Caco-2 (cell line): ENCODE results near the gene CLCN5. TPM values are rescaled to one million over a fixed set of nuclear protein-coding genes. Genes with fewer than 3 reads are reported as not detected.
"Not testable (repeated sequence)": the region's sequence is repeated elsewhere in the genome, so short reads cannot be mapped to it uniquely, and the experiment has no call there.

Experiments
- BruUV-seq: library from RNA; stranded (reverse); fragments of 400-500 nt; replicated peaks from 2 replicates; lab custom pipeline; 2021; lab: Mats Ljungman, UMichigan
- CTCF ChIA-PET: fragments of 300-600 bp; sonication (Branson Sonifier 250); formaldehyde crosslinking; loops from one replicate; lab custom pipeline; 2022; ENCODE audit warnings: antibody characterized with exemption; lab: Charles Lee
- POLR2A ChIA-PET: fragments of 300-600 bp; sonication (Branson Sonifier 250); formaldehyde crosslinking; loops from one replicate; lab custom pipeline; 2022; ENCODE audit warnings: antibody characterized with exemption; lab: Charles Lee
- DNase-seq, 2 experiments: peaks; one replicate each; pipeline versions ENCODE4 v3.0.0 to v3.0.0-alpha.2; 2020 to 2022
- H3K27me3 ChIP-seq: replicated peaks from 2 replicates; pipeline ENCODE4 v1.6.0; 2011; ENCODE audit warnings: low read length; ENCODE audit not compliant: control insufficient read depth, insufficient read depth
- H3K36me3 ChIP-seq: 2 replicates; pipeline ENCODE4 v1.5.1; 2011; ENCODE audit warnings: low read length; ENCODE audit not compliant: control insufficient read depth, insufficient read depth
- H3K4me1 ChIP-seq: fragments of 250-450 bp; sonication (Bioruptor Pico); 2 replicates; pipeline ENCODE4 v1.5.1; 2020; ENCODE audit warnings: mild to moderate bottlenecking
- H3K4me3 ChIP-seq: 2 replicates; pipeline ENCODE4 v1.5.1; 2011; ENCODE audit warnings: low read depth, mild to moderate bottlenecking, control low read depth, low read length
- H3K9me3 ChIP-seq: fragments of 250-450 bp; sonication (Bioruptor Pico); 2 replicates; pipeline ENCODE4 v1.5.1; 2020; ENCODE audit warnings: mild to moderate bottlenecking, moderate library complexity
- H3K27ac Mint-ChIP-seq: one replicate; pipeline ENCODE4 v1.8.0; 2022; ENCODE audit warnings: mixed read lengths; ENCODE audit not compliant: unreplicated experiment
- H3K27me3 Mint-ChIP-seq: one replicate; pipeline ENCODE4 v1.8.0; 2022; ENCODE audit warnings: mixed read lengths; ENCODE audit not compliant: insufficient read depth, unreplicated experiment
- H3K36me3 Mint-ChIP-seq: one replicate; pipeline ENCODE4 v1.8.0; 2022; ENCODE audit warnings: mild to moderate bottlenecking, mixed read lengths; ENCODE audit not compliant: insufficient read depth, unreplicated experiment
- H3K4me1 Mint-ChIP-seq: one replicate; pipeline ENCODE4 v1.8.0; 2022; ENCODE audit warnings: low read depth, mixed read lengths; ENCODE audit not compliant: unreplicated experiment
- H3K4me3 Mint-ChIP-seq: one replicate; pipeline ENCODE4 v1.8.0; 2022; ENCODE audit warnings: mild to moderate bottlenecking, moderate library complexity, mixed read lengths; ENCODE audit not compliant: unreplicated experiment
- H3K9me3 Mint-ChIP-seq: one replicate; pipeline ENCODE4 v1.8.0; 2022; ENCODE audit warnings: mixed read lengths; ENCODE audit not compliant: unreplicated experiment
- intact Hi-C: fragments of 100-400 bp; cut with micrococcal nuclease; formaldehyde crosslinking; loops from one replicate; pipeline ENCODE4 v1.10.0; 2022; ENCODE audit not compliant: unreplicated experiment
- total RNA-seq: library from RNA; stranded (reverse); gene quantifications from 2 replicates; pipeline ENCODE4 v1.2.3, GENCODE V29; 2022
- TF ChIP-seq, protein P1 (sequence below), 2 experiments: fragments of 200-600 bp in 1 of 2; IDR thresholded peaks; 1 replicate in 1 of 2; 2 replicates in 1 of 2; pipeline versions ENCODE4 v1.5.1 to v1.8.0; 2011 to 2022; ENCODE audit warnings: antibody characterized with exemption in 1 of 2, control low read depth in 1 of 2, inconsistent platforms in 1 of 2, low read depth in 1 of 2, low read length in 1 of 2, mild to moderate bottlenecking in 1 of 2, moderate library complexity in 1 of 2; ENCODE audit not compliant: insufficient read depth in 1 of 2, severe bottlenecking in 1 of 2, unreplicated experiment in 1 of 2

Gene CLCN5
- total RNA-seq, 1 experiment from 2014 or later, result 61.0 TPM

DNA sequence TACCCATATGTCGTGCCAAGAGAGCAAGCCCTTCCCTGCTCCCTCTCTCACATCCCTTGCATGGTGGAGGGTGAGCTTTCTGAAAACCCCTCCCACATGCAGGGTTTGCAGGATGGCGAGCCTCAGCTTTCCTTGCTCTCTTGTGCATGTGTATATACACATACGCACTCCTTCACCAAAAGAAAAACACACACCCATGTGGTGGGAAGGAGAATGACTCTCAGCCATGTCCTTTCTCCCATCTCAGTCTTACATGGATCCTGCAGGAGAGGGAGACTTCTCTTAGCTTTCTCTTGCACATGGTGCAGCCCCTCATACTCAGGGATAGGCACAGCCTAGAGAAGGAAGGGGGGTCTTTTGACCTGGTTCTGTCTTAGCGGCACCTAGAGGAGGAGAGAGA lies 81.1 kb downstream of the CLCN5 start:
- Mint-ChIP-seq H3K4me1 (peaks cover 44% of the 10 kb centered on the region), H3K9me3 (no peaks in the 10 kb centered on the region), H3K27me3 (no peaks in the 10 kb centered on the region), H3K27ac (peak overlapping the region; percentile 10), H3K36me3 (peaks cover 31% of the 10 kb centered on the region), H3K4me3 (no peak overlapping the region)
- POLR2A ChIA-PET, result no interaction called here
- CTCF ChIA-PET, result no interaction called here
- Histone ChIP-seq H3K4me1 (0 out of 2 replicates have a peak, but pooled peaks cover 6% of the 10 kb centered on the region), H3K36me3 (no peaks in the 10 kb centered on the region), H3K27me3 (no peaks in the 10 kb centered on the region), H3K4me3 (no peak overlapping the region), H3K9me3 (no peaks in the 10 kb centered on the region)
- intact Hi-C loops, result no loop called here
- TF ChIP-seq, protein P1, sequence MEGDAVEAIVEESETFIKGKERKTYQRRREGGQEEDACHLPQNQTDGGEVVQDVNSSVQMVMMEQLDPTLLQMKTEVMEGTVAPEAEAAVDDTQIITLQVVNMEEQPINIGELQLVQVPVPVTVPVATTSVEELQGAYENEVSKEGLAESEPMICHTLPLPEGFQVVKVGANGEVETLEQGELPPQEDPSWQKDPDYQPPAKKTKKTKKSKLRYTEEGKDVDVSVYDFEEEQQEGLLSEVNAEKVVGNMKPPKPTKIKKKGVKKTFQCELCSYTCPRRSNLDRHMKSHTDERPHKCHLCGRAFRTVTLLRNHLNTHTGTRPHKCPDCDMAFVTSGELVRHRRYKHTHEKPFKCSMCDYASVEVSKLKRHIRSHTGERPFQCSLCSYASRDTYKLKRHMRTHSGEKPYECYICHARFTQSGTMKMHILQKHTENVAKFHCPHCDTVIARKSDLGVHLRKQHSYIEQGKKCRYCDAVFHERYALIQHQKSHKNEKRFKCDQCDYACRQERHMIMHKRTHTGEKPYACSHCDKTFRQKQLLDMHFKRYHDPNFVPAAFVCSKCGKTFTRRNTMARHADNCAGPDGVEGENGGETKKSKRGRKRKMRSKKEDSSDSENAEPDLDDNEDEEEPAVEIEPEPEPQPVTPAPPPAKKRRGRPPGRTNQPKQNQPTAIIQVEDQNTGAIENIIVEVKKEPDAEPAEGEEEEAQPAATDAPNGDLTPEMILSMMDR (IDR thresholded peaks at IDR 0.05; ENCODE audit: insufficient read depth in 1 of 2, low read depth in 1 of 2, low read length in 1 of 2, severe bottlenecking in 1 of 2, unreplicated experiment in 1 of 2), result no peak
- BruUV-seq, result no TSS peak
- DNase-seq, result no peak

DNA sequence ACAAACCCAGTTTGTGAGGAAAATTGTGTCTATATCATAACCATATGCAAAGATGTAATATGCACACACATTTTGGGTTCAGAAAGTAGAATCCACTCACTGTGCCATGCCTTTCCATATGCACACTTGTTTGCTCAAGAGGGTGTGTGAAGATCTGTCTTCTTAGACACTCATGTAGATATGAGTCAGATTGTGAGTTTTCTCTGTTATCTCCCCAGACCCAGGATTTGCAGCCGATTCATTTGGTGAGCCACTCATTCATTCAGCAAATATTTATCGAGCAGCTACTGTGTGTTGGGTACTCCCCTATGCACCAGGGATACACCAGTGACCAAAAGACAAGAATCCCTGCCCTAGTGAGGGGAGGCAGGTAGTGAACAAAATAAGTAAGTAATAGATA lies 81.5 kb downstream of the CLCN5 start:
- Mint-ChIP-seq H3K4me1 (peaks cover 44% of the 10 kb centered on the region), H3K9me3 (no peaks in the 10 kb centered on the region)
- BruUV-seq, result no TSS peak

DNA sequence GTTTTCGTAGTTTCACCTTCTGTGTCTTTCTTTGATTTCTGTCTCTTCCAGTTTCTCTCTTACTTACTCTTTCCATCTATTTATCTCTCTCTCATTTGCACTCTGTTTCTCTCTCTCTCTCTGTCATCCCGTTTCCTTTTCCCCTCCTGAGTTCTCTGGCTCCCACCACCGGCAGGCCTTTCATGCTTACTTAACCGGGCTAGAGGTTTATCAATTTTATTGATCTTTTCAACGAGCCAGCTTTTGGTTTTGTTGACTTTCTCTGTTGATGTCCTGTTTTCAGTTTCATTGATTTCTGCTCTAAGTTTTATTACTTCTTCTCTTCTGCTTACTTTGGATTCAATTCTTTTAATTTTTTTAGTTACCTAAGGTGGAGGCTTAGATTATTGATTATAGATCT lies 103.2 kb downstream of the CLCN5 start:
- peak overlapping the region; percentile 88 for H3K4me3 Mint-ChIP-seq
- BruUV-seq, POLR2A ChIA-PET, H3K36me3 Mint-ChIP-seq, H3K9me3 ChIP-seq, H3K27me3 ChIP-seq, H3K36me3 ChIP-seq, intact Hi-C loops, H3K9me3 Mint-ChIP-seq, CTCF ChIA-PET, H3K4me1 ChIP-seq, H3K27me3 Mint-ChIP-seq: not testable (repeated sequence)
- H3K4me1 Mint-ChIP-seq, result peaks cover 13% of the 10 kb centered on the region
- H3K4me3 ChIP-seq, result peak overlapping the region; percentile 19
- DNase-seq, result peak in 1 of 2 experiments; percentile 8
- peak overlapping the region; percentile 97 for H3K27ac Mint-ChIP-seq

More for the DNA sequence above, 81.5 kb downstream of the CLCN5 start:
- H3K27me3 Mint-ChIP-seq, result no peaks in the 10 kb centered on the region
- DNase-seq, result no peak
- Histone ChIP-seq H3K4me3 (no peak overlapping the region), H3K4me1 (0 out of 2 replicates have a peak, but pooled peaks cover 6% of the 10 kb centered on the region), H3K36me3 (no peaks in the 10 kb centered on the region), H3K27me3 (no peaks in the 10 kb centered on the region), H3K9me3 (no peaks in the 10 kb centered on the region)
- ChIA-PET CTCF (no interaction called here), POLR2A (no interaction called here)
- TF ChIP-seq, protein P1 (IDR thresholded peaks at IDR 0.05; ENCODE audit: insufficient read depth in 1 of 2, low read depth in 1 of 2, low read length in 1 of 2, severe bottlenecking in 1 of 2, unreplicated experiment in 1 of 2), result no peak
- H3K36me3 Mint-ChIP-seq, result peaks cover 26% of the 10 kb centered on the region
- H3K27ac Mint-ChIP-seq, result peak overlapping the region; percentile 10
- intact Hi-C loops, result no loop called here
- no peak overlapping the region for H3K4me3 Mint-ChIP-seq
